H1 (cell line): ENCODE measurements around the gene ACTN4.

Experiments used
- BCL11A ChIP-seq, 2 experiments: IDR thresholded peaks; one replicate each; pipeline ENCODE4 v1.6.1; 2011; ENCODE audit warnings: low read depth in 2 of 2, low read length in 2 of 2, mild to moderate bottlenecking in 2 of 2
- CBX5 ChIP-seq: fragments of 300-800, 300-1000 bp; sonication (generic); IDR thresholded peaks from 2 replicates; pipeline ENCODE4 v1.7.1; 2016; ENCODE audit warnings: antibody characterized with exemption, low read length, low read depth
- GABPA ChIP-seq: IDR thresholded peaks from 2 replicates; pipeline ENCODE4 v1.6.1; 2011; ENCODE audit warnings: mild to moderate bottlenecking, low read length, moderate library complexity, borderline replicate concordance; ENCODE audit not compliant: insufficient read depth
- GTF2F1 ChIP-seq: IDR thresholded peaks from 2 replicates; pipeline ENCODE4 v1.6.1; 2012; ENCODE audit warnings: low read depth, low read length, improper control_type of control experiment, borderline replicate concordance
- JUND ChIP-seq: IDR thresholded peaks from 2 replicates; pipeline ENCODE4 v1.6.1; 2011; ENCODE audit warnings: mild to moderate bottlenecking, improper control_type of control experiment, low read length
- POLR2A ChIP-seq, 2 experiments: IDR thresholded peaks; 1 replicate in 1 of 2; 2 replicates in 1 of 2; pipeline ENCODE4 v1.6.1; 2011; ENCODE audit warnings: low read depth in 2 of 2, low read length in 2 of 2, mild to moderate bottlenecking in 2 of 2; ENCODE audit errors: control extremely low read depth in 1 of 2
- POLR2AphosphoS5 ChIP-seq: IDR thresholded peaks from 2 replicates; pipeline ENCODE4 v1.6.1; 2011; ENCODE audit warnings: low read depth, low read length
- YY1 ChIP-seq: IDR thresholded peaks from 2 replicates; pipeline ENCODE4 v1.6.1; 2011; ENCODE audit warnings: low read depth, mild to moderate bottlenecking, low read length
- ZNF274 ChIP-seq: IDR thresholded peaks from 2 replicates; pipeline ENCODE4 v1.7.0; 2012; ENCODE audit warnings: low read length, borderline replicate concordance; ENCODE audit errors: extremely low read depth
- TF ChIP-seq, protein P1 (sequence below), 3 experiments: IDR thresholded peaks; 1 replicate in 2 of 3; 2 replicates in 1 of 3; pipeline versions ENCODE4 v1.5.1 to v1.6.1; 2011; ENCODE audit warnings: low read length in 3 of 3, mild to moderate bottlenecking in 3 of 3, inconsistent platforms in 2 of 3, low read depth in 1 of 3, moderate library complexity in 1 of 3; ENCODE audit not compliant: insufficient read depth in 1 of 3; ENCODE audit errors: control extremely low read depth in 1 of 3
- TF ChIP-seq, protein P2 (sequence below): IDR thresholded peaks from 2 replicates; pipeline ENCODE4 v1.6.1; 2012; ENCODE audit warnings: low read length, inconsistent platforms

DNA sequence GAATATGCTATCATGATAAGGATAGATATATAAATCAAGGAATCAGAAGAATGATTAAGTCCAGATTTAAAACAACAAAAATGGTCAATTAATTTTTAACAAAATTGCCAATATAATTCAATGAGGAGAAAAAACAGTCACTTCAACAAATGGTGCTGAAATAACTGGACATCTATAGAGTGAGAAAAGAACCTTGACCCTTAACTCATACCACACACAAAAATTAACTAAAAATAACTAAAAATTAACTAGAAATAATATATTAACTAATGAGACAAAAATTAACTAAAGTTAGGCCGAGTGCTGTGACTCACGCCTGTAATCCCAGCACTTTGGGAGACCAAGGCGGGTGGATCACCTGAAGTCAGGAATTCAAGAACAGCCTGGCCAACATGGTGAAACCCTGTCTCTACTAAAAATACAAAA is 116.4 kb downstream of the ACTN4 start:
- TF ChIP-seq BCL11A (IDR thresholded peaks at IDR 0.05; ENCODE audit: low read depth in 2 of 2, low read length in 2 of 2) (no peak), GABPA (no peak), GTF2F1 (no peak), POLR2A (IDR thresholded peaks at IDR 0.05; ENCODE audit: control extremely low read depth in 1 of 2, low read depth in 2 of 2, low read length in 2 of 2) (no peak), POLR2AphosphoS5 (no peak), JUND (no peak), YY1 (no peak), CBX5 (no peak), ZNF274 (no peak)
- TF ChIP-seq, protein P1, sequence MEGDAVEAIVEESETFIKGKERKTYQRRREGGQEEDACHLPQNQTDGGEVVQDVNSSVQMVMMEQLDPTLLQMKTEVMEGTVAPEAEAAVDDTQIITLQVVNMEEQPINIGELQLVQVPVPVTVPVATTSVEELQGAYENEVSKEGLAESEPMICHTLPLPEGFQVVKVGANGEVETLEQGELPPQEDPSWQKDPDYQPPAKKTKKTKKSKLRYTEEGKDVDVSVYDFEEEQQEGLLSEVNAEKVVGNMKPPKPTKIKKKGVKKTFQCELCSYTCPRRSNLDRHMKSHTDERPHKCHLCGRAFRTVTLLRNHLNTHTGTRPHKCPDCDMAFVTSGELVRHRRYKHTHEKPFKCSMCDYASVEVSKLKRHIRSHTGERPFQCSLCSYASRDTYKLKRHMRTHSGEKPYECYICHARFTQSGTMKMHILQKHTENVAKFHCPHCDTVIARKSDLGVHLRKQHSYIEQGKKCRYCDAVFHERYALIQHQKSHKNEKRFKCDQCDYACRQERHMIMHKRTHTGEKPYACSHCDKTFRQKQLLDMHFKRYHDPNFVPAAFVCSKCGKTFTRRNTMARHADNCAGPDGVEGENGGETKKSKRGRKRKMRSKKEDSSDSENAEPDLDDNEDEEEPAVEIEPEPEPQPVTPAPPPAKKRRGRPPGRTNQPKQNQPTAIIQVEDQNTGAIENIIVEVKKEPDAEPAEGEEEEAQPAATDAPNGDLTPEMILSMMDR (IDR thresholded peaks at IDR 0.05; ENCODE audit: control extremely low read depth in 1 of 3, insufficient read depth in 1 of 3, low read depth in 1 of 3, low read length in 3 of 3): no peak
- TF ChIP-seq, protein P2, sequence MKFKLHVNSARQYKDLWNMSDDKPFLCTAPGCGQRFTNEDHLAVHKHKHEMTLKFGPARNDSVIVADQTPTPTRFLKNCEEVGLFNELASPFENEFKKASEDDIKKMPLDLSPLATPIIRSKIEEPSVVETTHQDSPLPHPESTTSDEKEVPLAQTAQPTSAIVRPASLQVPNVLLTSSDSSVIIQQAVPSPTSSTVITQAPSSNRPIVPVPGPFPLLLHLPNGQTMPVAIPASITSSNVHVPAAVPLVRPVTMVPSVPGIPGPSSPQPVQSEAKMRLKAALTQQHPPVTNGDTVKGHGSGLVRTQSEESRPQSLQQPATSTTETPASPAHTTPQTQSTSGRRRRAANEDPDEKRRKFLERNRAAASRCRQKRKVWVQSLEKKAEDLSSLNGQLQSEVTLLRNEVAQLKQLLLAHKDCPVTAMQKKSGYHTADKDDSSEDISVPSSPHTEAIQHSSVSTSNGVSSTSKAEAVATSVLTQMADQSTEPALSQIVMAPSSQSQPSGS: no peak
